PFSK-1 (cell line): ENCODE results near the gene MRPL16.

ENCODE experiments used
- FOXP2 ChIP-seq: optimal IDR thresholded peaks from 2 replicates; pipeline ENCODE3; 2011; ENCODE audit warnings: borderline replicate concordance, control low read depth, inconsistent platforms; ENCODE audit not compliant: insufficient read depth; ENCODE audit errors: extremely low read length, extremely low read depth
- POLR2AphosphoS5 ChIP-seq: IDR thresholded peaks from 2 replicates; pipeline ENCODE4 v1.6.1; 2012; ENCODE audit warnings: low read depth, mild to moderate bottlenecking, control low read depth, low read length, moderate library complexity
- SIN3A ChIP-seq: IDR thresholded peaks from 2 replicates; pipeline ENCODE4 v1.6.1; 2012; ENCODE audit warnings: mild to moderate bottlenecking, low read length, moderate library complexity, borderline replicate concordance; ENCODE audit not compliant: insufficient read depth
- TAF1 ChIP-seq: IDR thresholded peaks from 2 replicates; pipeline ENCODE4 v1.6.1; 2012; ENCODE audit warnings: low read length, control low read depth, borderline replicate concordance; ENCODE audit not compliant: insufficient read depth
- TF ChIP-seq, protein P1 (sequence below), 2 experiments: IDR thresholded peaks; 2 replicates each; pipeline versions ENCODE4 v1.6.1 to v1.8.0; 2011 to 2012; ENCODE audit warnings: low read depth in 2 of 2, low read length in 2 of 2, control low read depth in 1 of 2, inconsistent platforms in 1 of 2, mild to moderate bottlenecking in 1 of 2, moderate library complexity in 1 of 2; ENCODE audit not compliant: insufficient read depth in 1 of 2

The MRPL16 gene

DNA sequence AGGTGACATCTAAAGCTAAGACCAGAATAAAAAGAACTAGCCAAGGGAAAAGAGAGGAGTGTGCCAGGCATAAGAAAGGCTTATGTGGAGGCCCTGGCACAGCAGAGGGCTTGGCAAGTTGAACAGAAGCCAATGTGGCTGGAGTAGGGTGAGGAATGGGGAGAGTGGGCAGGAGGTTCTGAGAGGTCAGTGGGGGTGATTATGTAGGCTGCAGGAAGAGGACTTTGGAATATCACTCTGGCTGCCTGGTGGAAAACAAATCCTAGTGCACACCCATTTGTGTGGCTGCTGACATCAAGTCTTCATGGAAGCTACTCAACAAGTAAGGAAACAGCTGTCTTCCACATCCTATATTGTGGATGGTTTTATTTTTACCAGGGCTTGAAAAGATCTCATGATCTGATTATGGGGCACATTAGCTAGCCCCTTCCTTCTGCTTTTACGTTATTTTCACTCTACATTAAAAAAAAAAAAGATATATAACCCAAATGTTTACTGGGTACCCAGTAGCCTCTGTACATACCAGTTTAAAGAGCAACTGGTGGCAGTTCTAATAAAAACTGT lies 3.4 kb downstream of the MRPL16 start:
- no peak for TF ChIP-seq SIN3A
- no peak for TF ChIP-seq TAF1
- TF ChIP-seq FOXP2 = no peak

DNA sequence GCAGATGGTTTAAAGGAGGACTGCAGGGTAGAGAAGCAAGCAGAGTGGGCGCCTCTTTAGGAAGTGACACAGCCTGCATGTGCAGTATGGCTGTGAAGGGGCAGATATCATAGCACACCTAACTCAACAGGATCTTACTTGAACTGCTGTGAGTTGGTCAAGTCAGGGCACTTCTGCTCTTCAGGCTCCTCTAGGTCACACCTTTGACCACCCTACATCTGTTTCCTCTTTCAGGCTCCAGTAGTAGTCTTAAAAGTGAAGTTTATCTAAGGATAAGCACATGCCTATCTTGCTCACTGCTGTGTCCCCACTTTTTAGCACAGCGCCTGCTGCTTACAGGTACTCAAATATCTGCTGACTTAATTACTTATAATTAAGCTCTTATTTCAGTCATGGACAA lies 6.5 kb downstream of the MRPL16 start:
- TF ChIP-seq SIN3A (no peak), TAF1 (no peak), FOXP2 (no peak), POLR2AphosphoS5 (no peak)
- TF ChIP-seq, protein P1, sequence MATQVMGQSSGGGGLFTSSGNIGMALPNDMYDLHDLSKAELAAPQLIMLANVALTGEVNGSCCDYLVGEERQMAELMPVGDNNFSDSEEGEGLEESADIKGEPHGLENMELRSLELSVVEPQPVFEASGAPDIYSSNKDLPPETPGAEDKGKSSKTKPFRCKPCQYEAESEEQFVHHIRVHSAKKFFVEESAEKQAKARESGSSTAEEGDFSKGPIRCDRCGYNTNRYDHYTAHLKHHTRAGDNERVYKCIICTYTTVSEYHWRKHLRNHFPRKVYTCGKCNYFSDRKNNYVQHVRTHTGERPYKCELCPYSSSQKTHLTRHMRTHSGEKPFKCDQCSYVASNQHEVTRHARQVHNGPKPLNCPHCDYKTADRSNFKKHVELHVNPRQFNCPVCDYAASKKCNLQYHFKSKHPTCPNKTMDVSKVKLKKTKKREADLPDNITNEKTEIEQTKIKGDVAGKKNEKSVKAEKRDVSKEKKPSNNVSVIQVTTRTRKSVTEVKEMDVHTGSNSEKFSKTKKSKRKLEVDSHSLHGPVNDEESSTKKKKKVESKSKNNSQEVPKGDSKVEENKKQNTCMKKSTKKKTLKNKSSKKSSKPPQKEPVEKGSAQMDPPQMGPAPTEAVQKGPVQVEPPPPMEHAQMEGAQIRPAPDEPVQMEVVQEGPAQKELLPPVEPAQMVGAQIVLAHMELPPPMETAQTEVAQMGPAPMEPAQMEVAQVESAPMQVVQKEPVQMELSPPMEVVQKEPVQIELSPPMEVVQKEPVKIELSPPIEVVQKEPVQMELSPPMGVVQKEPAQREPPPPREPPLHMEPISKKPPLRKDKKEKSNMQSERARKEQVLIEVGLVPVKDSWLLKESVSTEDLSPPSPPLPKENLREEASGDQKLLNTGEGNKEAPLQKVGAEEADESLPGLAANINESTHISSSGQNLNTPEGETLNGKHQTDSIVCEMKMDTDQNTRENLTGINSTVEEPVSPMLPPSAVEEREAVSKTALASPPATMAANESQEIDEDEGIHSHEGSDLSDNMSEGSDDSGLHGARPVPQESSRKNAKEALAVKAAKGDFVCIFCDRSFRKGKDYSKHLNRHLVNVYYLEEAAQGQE (IDR thresholded peaks at IDR 0.05; ENCODE audit: insufficient read depth in 1 of 2, low read depth in 2 of 2, low read length in 2 of 2) = no peak

DNA sequence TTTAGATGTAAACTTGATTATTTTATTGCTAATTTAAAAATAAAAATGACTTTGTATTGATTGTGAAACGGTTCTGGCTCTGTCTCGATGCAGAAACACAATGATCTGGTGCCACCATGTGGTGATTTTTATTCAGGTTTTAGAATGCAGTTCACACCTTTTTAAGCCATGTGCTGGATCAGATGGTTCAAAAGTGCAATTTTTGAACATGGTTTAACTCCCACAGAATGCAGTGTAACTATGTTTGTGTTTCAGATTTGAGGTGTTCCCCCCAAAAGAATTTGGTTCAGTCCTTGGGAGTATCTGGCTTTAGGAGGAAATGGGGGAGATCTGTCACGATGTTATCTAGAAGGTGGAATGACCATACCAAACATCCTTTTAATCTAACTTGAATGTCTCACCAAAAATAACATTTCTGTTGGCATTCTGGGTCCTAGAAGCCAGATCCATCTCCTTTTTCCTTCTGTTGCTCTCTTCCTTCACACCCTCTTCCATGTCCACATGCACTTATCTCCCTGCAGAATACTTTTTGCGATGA lies 7.9 kb downstream of the MRPL16 start:
- TF ChIP-seq, protein P1 (IDR thresholded peaks at IDR 0.05; ENCODE audit: insufficient read depth in 1 of 2, low read depth in 2 of 2, low read length in 2 of 2) = no peak
- TF ChIP-seq TAF1 = no peak

DNA sequence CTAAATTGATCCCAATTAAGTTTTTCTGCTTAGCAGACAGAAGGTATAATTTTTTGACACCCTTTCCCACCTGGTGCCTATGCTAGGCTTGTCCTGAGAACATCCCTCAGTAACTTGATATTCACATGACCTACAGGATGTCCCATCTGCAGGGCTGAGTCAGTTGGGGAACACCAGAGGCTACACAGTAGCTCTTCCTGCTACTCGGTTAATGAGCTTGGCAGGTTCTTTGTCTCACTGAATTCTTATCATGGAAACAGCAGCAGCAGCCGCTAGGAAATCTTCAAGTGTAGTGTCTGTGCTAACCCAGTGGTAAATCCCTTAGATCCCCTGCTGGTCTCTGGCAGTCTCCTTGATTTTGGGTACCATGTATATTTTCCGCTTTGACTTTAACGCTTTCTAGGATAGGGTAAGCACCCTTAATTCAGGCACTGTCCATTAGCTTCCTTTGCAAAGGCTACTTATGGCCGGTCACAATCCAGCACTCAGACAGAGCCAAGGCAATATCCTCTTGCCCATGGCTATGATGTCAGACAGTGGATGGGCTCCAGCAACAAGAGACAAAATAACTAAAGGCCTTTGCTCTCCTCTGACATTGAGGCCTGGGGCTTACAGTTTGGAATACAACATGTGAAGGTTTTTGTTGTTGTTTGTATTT lies 8.5 kb downstream of the MRPL16 start:
- TF ChIP-seq POLR2AphosphoS5 (no peak), SIN3A (no peak), TAF1 (no peak), FOXP2 (no peak)
- TF ChIP-seq, protein P1 (IDR thresholded peaks at IDR 0.05; ENCODE audit: insufficient read depth in 1 of 2, low read depth in 2 of 2, low read length in 2 of 2) = no peak

DNA sequence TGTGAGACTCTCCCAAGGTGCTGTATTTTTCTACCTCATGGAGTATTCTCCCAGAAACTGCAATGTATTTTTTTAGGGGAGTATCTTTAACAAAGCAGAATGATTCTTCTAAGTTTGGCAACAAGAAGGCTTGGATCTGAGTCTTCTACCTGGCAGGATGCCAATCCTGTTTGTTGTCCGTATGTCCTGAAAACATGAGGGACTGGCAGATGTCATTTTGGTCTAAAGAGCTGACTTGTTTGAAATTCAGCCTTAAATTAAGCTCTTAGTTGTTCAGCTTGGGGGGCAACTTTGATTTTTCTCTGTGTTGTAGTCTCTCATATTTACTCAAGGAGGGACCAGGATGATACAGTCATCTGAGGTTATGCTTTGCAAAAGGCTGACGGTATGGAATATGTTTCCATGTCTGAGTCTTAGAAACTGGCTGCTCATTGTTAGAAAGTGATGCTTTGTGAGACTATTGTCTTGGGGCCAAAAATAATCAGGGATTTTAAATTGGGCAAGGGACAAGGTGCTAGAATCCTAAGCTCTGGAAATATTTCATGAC lies 9.3 kb downstream of the MRPL16 start:
- TF ChIP-seq FOXP2 (no peak), POLR2AphosphoS5 (no peak), SIN3A (no peak), TAF1 (no peak)
- TF ChIP-seq, protein P1 (IDR thresholded peaks at IDR 0.05; ENCODE audit: insufficient read depth in 1 of 2, low read depth in 2 of 2, low read length in 2 of 2) = no peak
